ENCODE results near the gene ACAP3.

ACAP3 gene

DNA sequence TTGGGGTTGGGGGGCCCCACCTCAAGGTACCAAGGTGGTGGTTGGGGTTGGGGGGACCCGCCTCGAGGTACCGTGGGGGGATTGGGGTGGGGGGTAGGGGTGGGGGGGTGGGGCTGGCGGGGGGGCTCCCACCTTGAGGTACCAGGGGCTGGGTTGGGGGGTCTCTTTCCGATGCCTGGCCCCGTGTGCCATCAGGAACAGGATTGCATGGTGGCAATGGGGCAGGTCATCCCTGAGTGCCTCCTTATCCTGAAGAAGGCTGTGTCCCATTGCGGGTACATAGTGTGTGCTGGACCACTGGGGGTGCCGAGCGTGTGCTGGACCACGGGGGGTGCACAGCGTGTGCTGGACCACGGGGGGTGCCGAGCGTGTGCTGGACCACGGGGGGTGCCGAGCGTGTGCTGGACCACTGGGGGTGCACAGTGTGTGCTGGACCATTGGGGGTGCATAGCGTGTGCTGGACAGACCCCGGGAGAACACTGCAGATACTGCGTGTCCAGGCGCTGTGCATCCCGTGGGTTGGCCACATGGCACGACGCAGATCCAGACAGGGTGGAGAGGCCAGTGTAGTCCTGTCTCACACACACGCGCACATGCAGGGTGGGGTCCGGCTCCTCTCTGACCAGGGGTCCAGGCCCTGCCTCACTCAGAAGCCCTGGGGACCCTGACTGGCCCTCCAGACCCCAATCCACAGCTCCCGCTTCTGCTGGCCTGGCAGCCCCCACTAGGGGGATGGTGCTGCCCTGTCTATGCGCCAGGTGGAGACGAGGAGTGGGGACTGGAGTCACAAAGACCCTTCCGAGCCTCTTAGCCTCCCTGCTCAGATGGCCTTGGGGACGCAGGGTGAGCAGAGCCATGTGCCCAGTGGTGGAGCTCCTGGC lies 23.3 kb downstream of the ACAP3 start:
- DNase-seq: no peak

- no peak for DNase-seq
Observed at GRCh38 chr1:1283821-1284220, 23.9 kb downstream of the ACAP3 start.

GRCh38 chr1:1282998-1283397 lies 24.7 kb downstream of the ACAP3 start:
- DNase-seq: no peak

DNA sequence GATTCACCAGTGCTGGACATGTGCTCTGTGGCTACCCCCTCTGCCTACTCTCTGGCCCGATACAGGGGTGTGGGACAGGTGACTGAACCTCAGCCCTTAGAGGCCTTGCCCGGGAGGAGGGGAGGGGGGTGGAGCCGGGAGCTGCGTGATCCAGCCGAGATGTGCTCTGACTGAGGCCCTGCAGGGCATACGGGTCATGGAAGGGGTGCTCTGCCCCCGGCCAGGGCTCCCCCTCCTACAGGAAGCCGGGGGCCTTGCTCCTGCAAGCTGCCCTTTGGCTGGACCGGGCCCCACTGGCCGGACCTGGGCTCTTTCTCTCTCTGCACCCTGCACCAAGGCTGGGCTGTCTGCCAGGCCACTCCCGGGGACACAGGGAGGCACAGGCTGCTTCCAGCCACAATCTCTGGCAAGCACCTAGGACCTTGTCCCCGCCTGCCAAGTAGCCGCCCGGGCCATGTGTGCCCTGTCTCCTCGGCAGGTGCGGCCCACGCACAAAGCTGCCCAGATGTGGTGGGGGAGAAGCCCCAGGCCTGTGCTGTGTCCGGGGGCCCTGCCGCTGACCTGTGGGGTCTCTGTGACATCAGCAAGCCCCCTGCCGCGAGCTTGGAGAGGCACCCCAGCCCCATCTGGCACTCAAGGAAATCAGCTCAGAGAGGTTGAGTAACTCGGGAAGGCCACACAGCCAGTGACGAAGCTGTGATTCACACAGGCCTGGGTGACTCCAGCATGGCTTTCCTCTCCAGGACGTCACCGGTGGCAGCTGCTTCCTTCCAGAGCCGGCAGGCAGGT lies 26.0 kb downstream of the ACAP3 start:
- DNase-seq: no peak

- DNase-seq: no peak
Observed at GRCh38 chr1:1280782-1281481, 26.8 kb downstream of the ACAP3 start.

GRCh38 chr1:1279028-1279427 lies 28.7 kb downstream of the ACAP3 start:
- DNase-seq: no peak

- no peak for DNase-seq
Observed at GRCh38 chr1:1278620-1279019, 29.1 kb downstream of the ACAP3 start.

GRCh38 chr1:1275836-1276235 lies 31.9 kb downstream of the ACAP3 start:
- DNase-seq: no peak

DNA sequence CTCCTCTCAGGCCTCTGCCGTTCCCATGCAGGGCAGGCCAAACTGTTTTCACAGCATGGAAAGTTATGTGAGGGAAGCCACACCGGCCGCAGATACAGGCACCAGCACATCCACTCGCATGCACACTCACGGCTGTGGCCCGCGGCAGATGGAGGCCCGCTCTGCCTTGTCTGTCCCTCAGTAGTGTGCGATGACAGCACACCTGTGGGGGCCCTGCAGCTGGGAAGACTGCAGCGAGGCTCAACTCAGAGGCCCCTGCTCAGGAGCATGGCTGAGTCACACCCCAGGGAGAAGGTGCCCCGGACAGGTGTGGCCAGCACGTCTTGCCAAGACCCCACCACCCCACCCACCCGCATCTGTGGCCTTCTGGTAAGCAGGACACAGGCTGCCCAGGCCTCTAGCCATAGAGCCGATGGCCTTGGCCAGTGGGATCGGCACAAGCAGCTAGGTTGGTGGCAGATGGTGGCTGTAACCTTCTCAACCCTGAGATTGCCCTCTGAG lies 32.7 kb downstream of the ACAP3 start:
- no peak for DNase-seq

DNA sequence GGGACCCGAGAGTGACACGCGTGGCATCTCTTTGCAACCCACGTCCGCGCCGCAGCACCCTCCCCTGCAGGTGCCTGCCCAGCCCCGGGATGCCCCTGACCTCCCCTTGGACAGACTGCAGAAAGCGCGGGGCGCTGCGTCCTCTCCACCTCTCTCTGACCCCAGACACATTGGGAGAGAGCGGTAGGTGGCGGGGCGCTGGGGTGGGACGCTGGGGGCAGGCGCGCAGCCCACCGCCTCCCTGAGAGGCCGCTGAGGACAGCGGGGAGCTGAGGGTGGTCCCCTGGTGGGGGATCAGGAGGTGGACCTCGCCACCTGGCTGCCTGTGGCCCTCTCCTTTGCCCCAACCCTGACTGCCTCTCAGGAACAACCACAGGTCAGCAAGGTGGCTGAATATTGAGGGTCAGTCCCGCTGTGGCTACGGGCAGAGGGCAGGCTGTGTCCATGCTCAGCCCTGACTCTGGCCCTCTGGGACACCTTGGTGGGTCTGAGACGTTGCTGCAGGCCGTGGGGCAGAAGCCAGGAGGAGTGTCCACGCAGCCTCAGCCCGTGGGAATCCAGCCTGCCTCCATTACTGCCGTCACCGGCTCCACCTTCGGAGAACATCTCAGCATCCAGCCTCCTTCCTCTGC lies 33.3 kb downstream of the ACAP3 start:
- no peak for DNase-seq

GRCh38 chr1:1273512-1274298 lies 34.0 kb downstream of the ACAP3 start, which contains the start of gene UBE2J2:
Gene UBE2J2 (minus strand): TSS chr1:1273854. CDS start chr1:1267992, 5,862 bp downstream.
- DNase-seq: peak; percentile 22

GRCh38 chr1:1273209-1273511 lies 34.6 kb downstream of the ACAP3 start:
- no peak for DNase-seq

DNA sequence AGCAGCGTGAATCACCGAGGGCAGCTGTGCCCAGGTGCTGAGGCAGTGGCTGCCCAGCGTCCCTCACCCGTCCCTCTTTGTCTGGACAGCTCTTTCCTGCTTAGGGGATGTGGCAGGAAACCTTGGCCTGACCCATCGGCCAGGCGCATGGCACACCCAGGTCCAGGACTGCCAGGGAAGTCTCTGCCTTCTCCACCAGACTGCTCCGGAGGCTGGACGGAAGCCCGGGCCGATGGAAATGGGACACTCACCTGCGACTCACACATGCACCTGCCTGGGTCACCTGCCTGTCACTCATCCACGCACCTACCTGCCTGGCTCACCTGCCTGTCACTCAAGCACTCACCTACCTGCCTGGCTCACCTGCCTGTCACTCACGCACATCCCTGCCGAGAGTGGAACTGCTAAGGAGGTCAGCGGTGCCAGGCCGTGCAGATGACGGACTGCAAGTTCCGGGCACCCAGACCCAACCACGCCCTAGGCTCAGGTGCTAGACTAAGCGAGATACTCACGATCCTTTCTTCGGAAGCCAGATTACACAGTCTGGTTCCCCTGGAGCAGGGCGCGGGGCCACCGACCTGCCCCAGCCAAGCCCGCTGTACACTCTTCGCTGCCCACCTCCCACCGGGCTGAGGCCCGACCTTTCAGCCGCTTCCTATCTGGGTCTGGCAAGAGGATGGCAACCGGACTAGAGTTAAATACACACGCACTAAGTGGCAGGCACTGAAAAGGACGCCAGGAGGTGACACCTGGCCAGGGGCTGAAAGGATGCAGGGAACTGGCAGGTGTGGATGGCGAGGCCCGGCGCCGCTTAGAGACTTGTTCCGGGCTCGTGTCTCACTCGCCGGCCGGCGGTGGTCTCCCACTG lies 35.2 kb downstream of the ACAP3 start:
- DNase-seq: no peak

DNA sequence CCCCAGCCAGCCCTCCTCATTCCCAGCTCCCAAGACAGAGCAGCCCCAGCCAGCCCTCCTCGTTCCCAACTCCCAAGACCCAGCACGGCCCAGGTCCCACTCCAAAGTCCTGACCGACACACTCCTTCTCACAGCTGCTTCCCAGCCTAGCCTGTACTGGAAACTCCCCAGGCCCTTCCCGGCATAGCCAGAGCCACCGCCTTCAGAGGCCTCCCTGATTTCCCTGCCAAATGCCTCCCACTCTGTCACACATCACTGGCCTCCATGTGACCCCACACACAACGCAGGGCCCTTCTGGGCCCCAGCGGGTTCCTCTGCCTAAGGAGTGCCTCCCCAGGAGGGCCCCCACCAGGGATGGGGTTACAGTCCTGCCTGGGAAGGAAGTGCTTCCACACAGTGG lies 36.9 kb downstream of the ACAP3 start:
- DNase-seq: no peak

GRCh38 chr1:1268284-1268682 lies 39.4 kb downstream of the ACAP3 start:
- DNase-seq: no peak

DNA sequence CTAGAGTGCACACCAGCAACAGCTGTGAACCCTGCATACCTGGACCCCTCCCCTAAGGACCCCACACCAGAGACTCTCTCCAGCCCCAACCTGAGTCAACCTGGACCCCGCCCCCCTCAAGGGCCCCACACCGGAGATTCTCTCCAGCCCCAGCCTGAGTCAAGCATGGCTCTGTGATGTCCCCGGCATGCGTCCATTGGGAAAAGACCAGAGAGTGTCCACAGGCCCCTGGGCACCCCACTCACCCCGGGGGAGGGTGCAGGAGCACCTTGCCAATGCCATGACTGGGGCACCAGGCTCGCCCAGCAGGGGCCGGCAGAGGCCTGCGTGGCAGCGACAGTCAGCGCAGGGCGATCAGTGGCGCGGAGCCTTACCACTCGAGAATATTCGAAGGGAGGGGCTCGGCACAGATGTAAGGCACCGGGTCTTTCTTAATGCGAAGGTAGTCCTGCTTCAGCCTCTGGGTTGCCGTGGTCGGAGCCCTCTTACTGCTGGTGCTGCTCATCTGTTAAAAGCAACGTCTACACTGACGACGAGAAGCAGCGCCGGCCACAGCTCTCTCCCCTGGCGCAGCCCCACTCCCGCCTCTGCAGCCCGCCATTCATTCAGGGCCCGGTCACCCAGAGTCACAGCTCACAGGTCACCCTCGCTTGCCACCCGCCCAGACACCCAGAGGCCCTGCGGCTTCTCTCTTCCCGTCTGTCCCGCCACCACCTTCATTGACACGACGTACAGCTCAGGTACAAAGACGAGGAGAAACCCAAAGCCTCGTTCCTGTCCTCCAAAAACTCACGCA lies 40.0 kb downstream of the ACAP3 start:
- no peak for DNase-seq

- no peak for DNase-seq
Observed at GRCh38 chr1:1264868-1265272, 42.9 kb downstream of the ACAP3 start.

GRCh38 chr1:1264026-1264425 lies 43.7 kb downstream of the ACAP3 start:
- no peak for DNase-seq

DNA sequence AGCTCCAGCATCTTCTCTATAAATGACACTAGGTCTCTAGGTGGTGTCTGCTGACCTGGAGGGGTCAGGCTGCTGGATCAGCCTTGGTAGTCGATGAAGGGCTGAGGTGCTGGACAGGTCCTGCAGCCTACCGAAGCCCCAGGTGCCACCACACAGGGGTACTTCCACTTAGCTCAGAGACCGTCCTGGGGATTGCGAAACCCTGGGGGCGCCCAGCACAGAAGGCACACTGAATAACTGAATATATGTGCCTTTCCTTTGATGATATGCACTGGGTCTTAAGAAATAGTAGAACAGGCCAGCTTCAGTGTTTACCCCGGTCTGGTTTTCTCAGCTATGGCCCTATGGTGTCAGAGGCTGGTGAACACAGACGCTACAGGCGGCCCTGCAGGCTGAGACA lies 45.0 kb downstream of the ACAP3 start:
- no peak for DNase-seq

DNA sequence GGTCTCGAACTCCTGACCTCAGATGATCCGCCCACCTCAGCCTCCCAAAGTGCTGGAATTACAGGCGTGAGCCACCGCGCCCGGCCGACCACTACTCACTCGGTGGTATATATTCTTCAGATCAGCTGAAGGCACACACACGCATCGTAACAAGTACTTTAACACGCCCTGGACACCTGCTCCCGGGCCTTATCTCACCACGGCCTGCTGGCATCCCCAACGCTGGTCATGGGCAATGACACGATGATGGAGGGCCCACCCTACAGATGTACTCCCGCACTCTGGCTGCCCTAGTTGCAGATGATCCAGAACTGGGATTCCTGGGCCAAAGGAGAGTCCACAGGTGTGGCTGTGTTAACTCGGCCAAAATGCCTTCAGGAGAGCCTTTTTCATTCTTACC lies 45.7 kb downstream of the ACAP3 start:
- DNase-seq: no peak
